Adrenal gland (tissue), 5 donors: ENCODE results near the gene FLACC1.

Experiments
- CTCF ChIP-seq, 6 experiments: fragments of 450-650 bp in 4 of 6; fragments of 200-600 bp in 2 of 6; sonication (generic) in 1 of 6; IDR thresholded peaks; 1 replicate in 5 of 6; 2 replicates in 1 of 6; pipeline versions ENCODE4 v1.5.1 to v1.8.0; 2016 to 2021; ENCODE audit warnings: antibody characterized with exemption in 6 of 6, mild to moderate bottlenecking in 2 of 6, moderate library complexity in 1 of 6
- POLR2A ChIP-seq, 2 donors: fragments of 450-650 bp; IDR thresholded peaks; one replicate each; pipeline ENCODE4 v1.6.1; 2017; ENCODE audit warnings: antibody characterized with exemption in 2 of 2, mild to moderate bottlenecking in 2 of 2, moderate library complexity in 1 of 2
- donor health status: DM: no; HTN: no; CAD: no.

DNA sequence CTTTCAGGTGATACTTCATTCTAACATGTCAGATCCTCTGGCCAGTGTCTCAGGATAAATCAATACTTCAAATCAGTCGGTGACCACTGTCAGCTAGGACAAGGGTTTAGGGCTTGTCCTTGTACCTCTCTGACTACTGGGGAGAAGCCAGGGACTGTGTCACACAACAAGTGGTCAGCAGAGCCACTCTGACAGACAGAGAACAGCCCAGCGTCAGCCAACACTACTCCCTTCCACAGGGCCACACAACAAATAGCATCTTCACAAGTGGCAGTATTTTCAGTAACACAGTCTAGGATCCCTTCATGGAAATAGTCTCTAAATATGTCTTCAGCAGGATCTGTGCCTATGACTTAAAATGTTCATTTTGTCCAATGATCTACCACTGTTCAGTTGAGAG is 14.2 kb downstream of the FLACC1 start:
- TF ChIP-seq CTCF (IDR thresholded peaks at IDR 0.05) (no peak), POLR2A (IDR thresholded peaks at IDR 0.05) (no peak)
